ENCODE data around the gene PANX1.

Gene PANX1

GRCh38 chr11:94179696-94180095 is 51.1 kb downstream of the PANX1 start:
- TF ChIP-seq, protein P1, sequence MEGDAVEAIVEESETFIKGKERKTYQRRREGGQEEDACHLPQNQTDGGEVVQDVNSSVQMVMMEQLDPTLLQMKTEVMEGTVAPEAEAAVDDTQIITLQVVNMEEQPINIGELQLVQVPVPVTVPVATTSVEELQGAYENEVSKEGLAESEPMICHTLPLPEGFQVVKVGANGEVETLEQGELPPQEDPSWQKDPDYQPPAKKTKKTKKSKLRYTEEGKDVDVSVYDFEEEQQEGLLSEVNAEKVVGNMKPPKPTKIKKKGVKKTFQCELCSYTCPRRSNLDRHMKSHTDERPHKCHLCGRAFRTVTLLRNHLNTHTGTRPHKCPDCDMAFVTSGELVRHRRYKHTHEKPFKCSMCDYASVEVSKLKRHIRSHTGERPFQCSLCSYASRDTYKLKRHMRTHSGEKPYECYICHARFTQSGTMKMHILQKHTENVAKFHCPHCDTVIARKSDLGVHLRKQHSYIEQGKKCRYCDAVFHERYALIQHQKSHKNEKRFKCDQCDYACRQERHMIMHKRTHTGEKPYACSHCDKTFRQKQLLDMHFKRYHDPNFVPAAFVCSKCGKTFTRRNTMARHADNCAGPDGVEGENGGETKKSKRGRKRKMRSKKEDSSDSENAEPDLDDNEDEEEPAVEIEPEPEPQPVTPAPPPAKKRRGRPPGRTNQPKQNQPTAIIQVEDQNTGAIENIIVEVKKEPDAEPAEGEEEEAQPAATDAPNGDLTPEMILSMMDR (IDR thresholded peaks at IDR 0.05; ENCODE audit: low read depth, low read length) = no peak
- no peak for DNase-seq (ENCODE audit: extremely low read depth, low read depth)

DNA sequence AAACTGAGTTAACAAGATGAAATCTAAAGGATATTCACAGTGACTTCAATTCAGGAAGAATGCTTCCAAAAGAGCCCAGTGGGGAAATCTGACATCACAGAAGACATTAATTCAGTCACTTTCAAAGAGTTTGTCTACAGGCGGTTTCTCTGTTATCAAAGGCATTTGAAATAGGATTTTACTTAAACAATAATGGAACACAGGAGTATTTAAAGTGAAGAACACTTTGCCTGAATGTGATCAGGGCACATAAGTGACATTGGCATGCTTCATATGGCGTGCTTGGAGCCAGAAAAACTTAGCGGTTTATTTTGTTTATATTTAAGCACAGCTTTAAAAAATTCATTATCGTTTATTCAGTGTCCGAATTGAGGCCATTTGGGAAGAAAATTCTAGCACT is 52.9 kb downstream of the PANX1 start:
- DNase-seq (ENCODE audit: extremely low read depth, low read depth) = no peak
- TF ChIP-seq, protein P1 (IDR thresholded peaks at IDR 0.05; ENCODE audit: low read depth, low read length) = no peak

DNA sequence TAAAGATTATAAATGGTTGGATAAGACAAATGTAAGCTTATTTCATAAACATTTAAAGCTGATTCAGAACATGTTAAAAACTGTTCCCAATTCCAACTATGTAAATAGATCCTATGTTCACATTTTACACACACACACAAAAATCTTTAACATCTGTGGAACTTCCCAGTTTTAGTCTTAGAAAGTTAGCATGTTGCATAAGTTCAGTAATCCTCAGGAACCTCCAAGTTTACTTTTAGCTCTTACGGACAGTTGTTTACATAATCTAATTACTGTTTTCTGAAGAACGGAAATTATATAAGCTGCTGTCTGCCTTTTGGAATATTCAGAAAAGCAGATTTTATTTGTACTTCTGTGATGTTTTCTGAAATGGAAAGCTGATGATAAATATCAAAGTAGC is 53.3 kb downstream of the PANX1 start:
- TF ChIP-seq, protein P1 (IDR thresholded peaks at IDR 0.05; ENCODE audit: low read depth, low read length) = no peak
- no peak for DNase-seq (ENCODE audit: extremely low read depth, low read depth)

DNA sequence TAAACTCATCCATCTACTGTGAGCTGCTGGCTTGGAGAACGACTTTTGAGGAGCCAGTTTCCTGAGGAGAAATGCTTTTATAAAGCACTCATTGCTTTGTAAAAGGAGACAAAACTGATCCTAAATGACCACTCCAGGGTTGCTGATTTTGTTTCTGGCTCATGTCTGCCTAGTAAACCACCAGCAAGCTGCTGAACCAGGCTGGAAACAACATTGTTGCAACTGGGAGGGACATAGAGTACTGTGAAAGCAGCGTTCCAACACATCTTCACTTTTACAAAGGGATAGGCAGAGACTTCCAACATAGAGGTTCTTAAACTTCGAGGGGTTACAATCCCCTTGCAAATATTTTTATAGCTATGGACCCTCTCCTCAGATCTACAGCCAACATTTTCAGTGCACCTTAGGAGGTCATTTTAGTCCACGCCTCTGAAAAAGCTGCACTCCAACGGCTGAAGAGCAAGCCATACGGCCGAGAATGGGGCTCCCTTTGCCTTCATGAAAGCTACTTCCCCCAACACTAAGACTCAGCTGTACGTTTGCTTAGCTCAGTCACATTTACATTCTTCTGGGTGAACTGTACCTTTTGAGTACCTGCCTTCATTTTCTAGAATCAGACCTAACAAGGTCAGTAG is 54.7 kb downstream of the PANX1 start:
- DNase-seq (ENCODE audit: extremely low read depth, low read depth) = no peak
- TF ChIP-seq, protein P1 (IDR thresholded peaks at IDR 0.05; ENCODE audit: low read depth, low read length) = no peak

DNA sequence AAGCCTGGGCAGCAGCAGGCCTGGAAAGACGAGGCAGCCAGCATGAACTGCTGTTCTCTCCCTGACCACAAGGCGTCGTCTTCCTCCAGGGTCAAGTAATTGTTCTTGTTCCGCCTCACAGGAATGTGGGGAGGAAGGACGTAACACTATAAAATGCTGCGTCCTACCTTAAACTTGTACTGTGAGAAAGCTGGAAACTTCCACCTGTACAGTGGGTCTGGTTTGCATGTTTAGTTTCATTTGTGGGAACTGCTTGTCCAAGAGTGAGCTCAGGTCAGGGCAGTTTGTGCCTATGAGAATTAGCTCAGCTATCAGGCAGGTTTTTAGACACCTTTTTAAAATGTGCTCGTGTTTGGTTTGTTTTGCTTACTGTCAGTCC is 55.2 kb downstream of the PANX1 start:
- no peak for DNase-seq (ENCODE audit: extremely low read depth, low read depth)
- TF ChIP-seq, protein P1 (IDR thresholded peaks at IDR 0.05; ENCODE audit: low read depth, low read length) = peak; percentile 59

DNA sequence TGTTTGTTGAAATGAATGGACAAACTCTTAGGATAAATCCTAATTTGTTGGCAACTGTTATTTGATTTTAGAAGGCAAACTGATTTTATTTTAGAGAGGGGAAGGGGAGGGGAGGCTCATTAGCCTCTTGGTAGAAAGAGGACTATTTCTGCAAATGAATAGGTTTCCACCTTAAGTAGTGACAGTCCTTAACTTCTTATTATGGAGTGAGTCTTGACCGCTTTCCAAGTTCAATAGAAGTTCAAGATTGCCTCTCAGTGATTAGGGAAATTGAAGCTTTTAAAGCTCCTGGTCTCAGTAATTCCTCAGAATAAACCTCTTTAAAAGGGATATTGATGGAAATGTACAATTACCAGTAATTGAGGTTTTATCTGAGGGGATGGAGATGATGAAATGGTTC is 55.7 kb downstream of the PANX1 start:
- DNase-seq (ENCODE audit: extremely low read depth, low read depth) = no peak
- TF ChIP-seq, protein P1 (IDR thresholded peaks at IDR 0.05; ENCODE audit: low read depth, low read length) = no peak

GRCh38 chr11:94184846-94185245 is 56.2 kb downstream of the PANX1 start:
- TF ChIP-seq, protein P1 (IDR thresholded peaks at IDR 0.05; ENCODE audit: low read depth, low read length) = no peak
- DNase-seq (ENCODE audit: extremely low read depth, low read depth) = no peak

All from AG09319 (cell line).